Natural killer cell (primary cell): Measurements from ENCODE around the gene HTT-AS. TPM values are rescaled to one million over a fixed set of nuclear protein-coding genes. Genes with fewer than 3 reads are reported as not detected.

Source experiments
- ATAC-seq, 3 donors: fragments of 150-1000 bp in 2 of 3; fragments of 200-7000 bp in 1 of 3; cut with Tn5 transposase; 1 replicate in 1 of 3; 2 replicates in 2 of 3; pipeline ENCODE4 v1.10.0; 2021; ENCODE audit warnings: mild to moderate bottlenecking in 2 of 3, moderate library complexity in 2 of 3
- DNase-seq, 2 donors: peaks; one replicate each; pipeline versions ENCODE4 v3.0.0 to v3.0.0-alpha.2; 2013 to 2021; ENCODE audit warnings: mixed read lengths in 1 of 2
- H3K27ac ChIP-seq: one replicate; pipeline ENCODE4 v1.5.1; 2013; ENCODE audit warnings: mild to moderate bottlenecking, low read length
- H3K27me3 ChIP-seq: one replicate; pipeline ENCODE4 v1.6.1; 2013; ENCODE audit warnings: low read length; ENCODE audit not compliant: control insufficient read depth, insufficient read depth
- H3K36me3 ChIP-seq: one replicate; pipeline ENCODE4 v1.6.1; 2013; ENCODE audit warnings: low read length; ENCODE audit not compliant: control insufficient read depth, insufficient read depth
- H3K4me1 ChIP-seq: one replicate; pipeline ENCODE4 v1.6.1; 2013; ENCODE audit warnings: low read length; ENCODE audit not compliant: control insufficient read depth, insufficient read depth
- H3K4me3 ChIP-seq: one replicate; pipeline ENCODE4 v1.5.1; 2013; ENCODE audit warnings: low read length
- H3K9me3 ChIP-seq: one replicate; pipeline ENCODE4 v1.6.1; 2013; ENCODE audit warnings: low read length; ENCODE audit not compliant: control insufficient read depth, insufficient read depth
- H3K27ac Mint-ChIP-seq, 2 donors: one replicate each; pipeline ENCODE4 v1.8.0; 2022; ENCODE audit warnings: mild to moderate bottlenecking in 2 of 2, mixed read lengths in 2 of 2, moderate library complexity in 1 of 2
- H3K27me3 Mint-ChIP-seq, 2 donors: one replicate each; pipeline ENCODE4 v1.8.0; 2022; ENCODE audit warnings: low read depth in 2 of 2, mixed read lengths in 2 of 2
- H3K36me3 Mint-ChIP-seq: one replicate; pipeline ENCODE4 v1.8.0; 2022; ENCODE audit warnings: mixed read lengths
- H3K4me1 Mint-ChIP-seq, 2 donors: one replicate each; pipeline ENCODE4 v1.8.0; 2022; ENCODE audit warnings: mixed read lengths in 2 of 2
- H3K4me3 Mint-ChIP-seq: one replicate; pipeline ENCODE4 v1.8.0; 2022; ENCODE audit warnings: mild to moderate bottlenecking, moderate library complexity, mixed read lengths
- H3K9me3 Mint-ChIP-seq, 2 donors: one replicate each; pipeline ENCODE4 v1.8.0; 2022; ENCODE audit warnings: mixed read lengths in 2 of 2
- WGBS: methylation state at CpG from one replicate; pipeline ENCODE4 v1.1.7; 2013; ENCODE audit warnings: missing lambda C conversion rate; ENCODE audit not compliant: insufficient coverage; 5-methylcytosine and 5-hydroxymethylcytosine counted together
- intact Hi-C: fragments of 100-400 bp; cut with micrococcal nuclease; formaldehyde crosslinking; loops from one replicate; pipeline ENCODE4 v1.14.2; 2022
- total RNA-seq, 4 donors: library from RNA; stranded (reverse); fragments of 120-200 nt in 1 of 4; gene quantifications; one replicate each; pipeline versions ENCODE4 v1.2.3 to v1.2.4, GENCODE V29; 2013 to 2022
- TF ChIP-seq, protein P1 (sequence below): fragments of 200-600 bp; IDR thresholded peaks from one replicate; pipeline ENCODE4 v1.8.0; 2022; ENCODE audit warnings: antibody characterized with exemption

The HTT-AS gene
- total RNA-seq, 3 donors from 2014 or later (not counting 1 experiment from before 2014, with no cell fraction given): not detected

GRCh38 chr4:3047464-3048286, 26.7 kb downstream of the HTT-AS start:
- Mint-ChIP-seq H3K27ac (peak overlapping the region; percentile 91 to 97), H3K36me3 (no peaks in the 10 kb centered on the region), H3K4me1 (peaks cover 38 to 42% of the 10 kb centered on the region in 2 donors), H3K4me3 (peak overlapping the region; percentile 83), H3K9me3 (no peaks in the 10 kb centered on the region), H3K27me3 (no peaks in the 10 kb centered on the region)
- H3K4me1 ChIP-seq: peaks cover 49% of the 10 kb centered on the region
- ATAC-seq (peak; percentile 59 to 78 (median 66)), DNase-seq (peak; percentile 70 to 83)
- 35% methylated on average over 20 of the region's 20 CpGs for WGBS
- peak overlapping the region; percentile 81 for H3K27ac ChIP-seq
- H3K36me3 ChIP-seq: no peaks in the 10 kb centered on the region
- peaks cover 4% of the 10 kb centered on the region for H3K9me3 ChIP-seq
- TF ChIP-seq, protein P1, sequence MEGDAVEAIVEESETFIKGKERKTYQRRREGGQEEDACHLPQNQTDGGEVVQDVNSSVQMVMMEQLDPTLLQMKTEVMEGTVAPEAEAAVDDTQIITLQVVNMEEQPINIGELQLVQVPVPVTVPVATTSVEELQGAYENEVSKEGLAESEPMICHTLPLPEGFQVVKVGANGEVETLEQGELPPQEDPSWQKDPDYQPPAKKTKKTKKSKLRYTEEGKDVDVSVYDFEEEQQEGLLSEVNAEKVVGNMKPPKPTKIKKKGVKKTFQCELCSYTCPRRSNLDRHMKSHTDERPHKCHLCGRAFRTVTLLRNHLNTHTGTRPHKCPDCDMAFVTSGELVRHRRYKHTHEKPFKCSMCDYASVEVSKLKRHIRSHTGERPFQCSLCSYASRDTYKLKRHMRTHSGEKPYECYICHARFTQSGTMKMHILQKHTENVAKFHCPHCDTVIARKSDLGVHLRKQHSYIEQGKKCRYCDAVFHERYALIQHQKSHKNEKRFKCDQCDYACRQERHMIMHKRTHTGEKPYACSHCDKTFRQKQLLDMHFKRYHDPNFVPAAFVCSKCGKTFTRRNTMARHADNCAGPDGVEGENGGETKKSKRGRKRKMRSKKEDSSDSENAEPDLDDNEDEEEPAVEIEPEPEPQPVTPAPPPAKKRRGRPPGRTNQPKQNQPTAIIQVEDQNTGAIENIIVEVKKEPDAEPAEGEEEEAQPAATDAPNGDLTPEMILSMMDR: peak; percentile 51
- intact Hi-C loops: loop anchor here (1.0 to 5.0 kb wide), 4 partner anchors 27 to 255 kb away; partner anchors contain the start of genes GRK4, HTT, HTT-AS and NOP14
- peak overlapping the region; percentile 11 for H3K4me3 ChIP-seq
- no peaks in the 10 kb centered on the region for H3K27me3 ChIP-seq

DNA sequence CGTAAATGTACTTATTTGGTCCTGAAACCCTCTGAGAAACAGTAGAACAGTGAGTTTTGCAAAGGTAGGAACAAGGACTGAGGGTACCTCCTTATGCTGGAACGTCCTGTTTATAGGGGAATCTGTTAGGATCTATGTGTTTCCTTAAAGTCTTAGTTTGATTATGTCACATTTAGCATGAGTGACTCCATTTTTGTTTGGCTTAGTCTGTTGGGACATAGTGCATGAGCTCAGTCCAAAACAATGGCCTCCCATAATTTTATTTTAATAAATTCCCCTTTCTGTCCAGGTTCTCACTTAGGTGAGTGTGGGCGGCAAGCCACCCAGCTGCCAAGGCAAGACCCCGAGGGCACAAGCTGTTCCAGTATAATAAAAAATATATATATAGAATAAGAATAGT, 27.7 kb downstream of the HTT-AS start:
- Mint-ChIP-seq H3K36me3 (no peaks in the 10 kb centered on the region), H3K27ac (peak overlapping the region; percentile 91 to 97), H3K9me3 (no peaks in the 10 kb centered on the region), H3K4me1 (peaks cover 49 to 52% of the 10 kb centered on the region in 2 donors), H3K27me3 (no peaks in the 10 kb centered on the region), H3K4me3 (peak overlapping the region; percentile 49)
- Histone ChIP-seq H3K4me3 (no peak overlapping the region), H3K27ac (peak overlapping the region; percentile 77), H3K4me1 (peaks cover 59% of the 10 kb centered on the region), H3K27me3 (no peaks in the 10 kb centered on the region), H3K36me3 (no peaks in the 10 kb centered on the region), H3K9me3 (peaks cover 4% of the 10 kb centered on the region)
- no peak for ATAC-seq
- DNase-seq: no peak
- TF ChIP-seq, protein P1: no peak
- WGBS: 96% methylated on average over 2 of the region's 4 CpGs
- intact Hi-C loops: loop anchor here (1.0 to 5.0 kb wide), 4 partner anchors 28 to 256 kb away; partner anchors contain the start of genes GRK4, HTT, HTT-AS and NOP14

DNA sequence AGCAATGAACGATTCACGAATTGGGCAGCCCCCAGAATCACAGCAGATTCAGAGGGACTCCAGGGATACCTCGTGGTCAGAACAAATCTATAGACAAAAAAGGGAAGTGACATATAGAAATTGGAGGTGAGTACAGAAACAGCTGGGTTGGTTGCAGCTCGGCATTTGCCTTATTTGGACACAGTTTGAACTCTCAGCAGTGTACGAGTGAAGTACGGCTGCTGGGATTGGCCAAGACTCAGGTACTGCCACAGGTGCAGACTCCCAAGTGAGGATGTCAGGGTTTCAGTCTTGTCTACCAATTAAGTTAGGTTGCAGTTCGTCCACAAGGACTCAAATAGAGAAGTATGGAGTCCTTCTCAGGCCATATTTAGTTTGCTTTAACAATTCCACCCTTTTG, 28.2 kb downstream of the HTT-AS start:
- no peaks in the 10 kb centered on the region for H3K9me3 Mint-ChIP-seq
- intact Hi-C loops: loop anchor here (5.0 kb wide), 2 partner anchors 84 to 156 kb away; partner anchors contain the start of genes GRK4 and NOP14
- Histone ChIP-seq H3K27ac (peak overlapping the region; percentile 77), H3K36me3 (no peaks in the 10 kb centered on the region), H3K4me1 (peaks cover 64% of the 10 kb centered on the region), H3K9me3 (peaks cover 4% of the 10 kb centered on the region), H3K27me3 (no peaks in the 10 kb centered on the region), H3K4me3 (no peak overlapping the region)
- H3K4me1 Mint-ChIP-seq: peaks cover 53 to 57% of the 10 kb centered on the region in 2 donors
- peak overlapping the region; percentile 82 for H3K4me3 Mint-ChIP-seq
- 69% methylated on average over 7 of the region's 7 CpGs for WGBS
- TF ChIP-seq, protein P1: no peak
- no peak for DNase-seq
- no peaks in the 10 kb centered on the region for H3K27me3 Mint-ChIP-seq
- ATAC-seq: no peak
- peak overlapping the region; percentile 91 to 97 for H3K27ac Mint-ChIP-seq
- no peaks in the 10 kb centered on the region for H3K36me3 Mint-ChIP-seq
